Activated naive CD4-positive, alpha-beta T cell treated with anti-CD3 and anti-CD28 coated beads, Interleukin-2, amount 10 ng/mL, durations not matched to agents 7 days and 5 days (primary cell): ENCODE measurements around the gene NTNG2.

Source experiments
- CTCF ChIA-PET: fragments of 350-600 bp; sonication (Branson Sonifier 250); formaldehyde crosslinking; loops from one replicate; lab custom pipeline; 2021; ENCODE audit warnings: antibody characterized with exemption; lab: Charles Lee
- DNase-seq: peaks from one replicate; pipeline ENCODE4 v3.0.0-alpha.2; 2020
- H3K27ac Mint-ChIP-seq: one replicate; pipeline ENCODE4 v1.8.0; 2021; ENCODE audit warnings: mild to moderate bottlenecking, moderate library complexity, mixed read lengths
- H3K27me3 Mint-ChIP-seq: one replicate; pipeline ENCODE4 v1.8.0; 2021; ENCODE audit warnings: mild to moderate bottlenecking, mixed read lengths
- H3K36me3 Mint-ChIP-seq: one replicate; pipeline ENCODE4 v1.8.0; 2021; ENCODE audit warnings: mixed read lengths
- H3K4me1 Mint-ChIP-seq: one replicate; pipeline ENCODE4 v1.8.0; 2021; ENCODE audit warnings: mixed read lengths
- H3K4me3 Mint-ChIP-seq: one replicate; pipeline ENCODE4 v1.8.0; 2021; ENCODE audit warnings: mild to moderate bottlenecking, moderate library complexity, mixed read lengths
- H3K9me3 Mint-ChIP-seq: one replicate; pipeline ENCODE4 v1.8.0; 2021; ENCODE audit warnings: mixed read lengths

NTNG2 gene

DNA sequence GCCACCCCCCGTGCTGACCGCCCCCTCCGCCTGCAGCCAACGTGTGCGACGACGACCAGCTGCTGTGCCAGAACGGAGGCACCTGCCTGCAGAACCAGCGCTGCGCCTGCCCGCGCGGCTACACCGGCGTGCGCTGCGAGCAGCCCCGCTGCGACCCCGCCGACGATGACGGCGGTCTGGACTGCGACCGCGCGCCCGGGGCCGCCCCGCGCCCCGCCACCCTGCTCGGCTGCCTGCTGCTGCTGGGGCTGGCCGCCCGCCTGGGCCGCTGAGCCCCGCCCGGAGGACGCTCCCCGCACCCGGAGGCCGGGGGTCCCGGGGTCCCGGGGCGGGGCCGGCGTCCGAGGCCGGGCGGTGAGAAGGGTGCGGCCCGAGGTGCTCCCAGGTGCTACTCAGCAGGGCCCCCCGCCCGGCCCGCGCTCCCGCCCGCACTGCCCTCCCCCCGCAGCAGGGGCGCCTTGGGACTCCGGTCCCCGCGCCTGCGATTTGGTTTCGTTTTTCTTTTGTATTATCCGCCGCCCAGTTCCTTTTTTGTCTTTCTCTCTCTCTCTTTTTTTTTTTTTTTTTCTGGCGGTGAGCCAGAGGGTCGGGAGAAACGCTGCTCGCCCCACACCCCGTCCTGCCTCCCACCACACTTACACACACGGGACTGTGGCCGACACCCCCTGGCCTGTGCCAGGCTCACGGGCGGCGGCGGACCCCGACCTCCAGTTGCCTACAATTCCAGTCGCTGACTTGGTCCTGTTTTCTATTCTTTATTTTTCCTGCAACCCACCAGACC, 80.2 kb downstream of the NTNG2 start:
- Mint-ChIP-seq H3K4me1 (peaks cover 24% of the 10 kb centered on the region), H3K4me3 (peak overlapping the region; percentile 92), H3K36me3 (no peaks in the 10 kb centered on the region), H3K27me3 (peaks cover 92% of the 10 kb centered on the region), H3K9me3 (no peaks in the 10 kb centered on the region), H3K27ac (peak overlapping the region; percentile 80)
- DNase-seq = peak; percentile 80
- CTCF ChIA-PET = interaction anchor here (1.4 to 6.2 kb wide), 2 partner anchors 9 to 17 kb away, joined by 5 to 32 read pairs; no protein-coding TSS in a partner anchor

DNA sequence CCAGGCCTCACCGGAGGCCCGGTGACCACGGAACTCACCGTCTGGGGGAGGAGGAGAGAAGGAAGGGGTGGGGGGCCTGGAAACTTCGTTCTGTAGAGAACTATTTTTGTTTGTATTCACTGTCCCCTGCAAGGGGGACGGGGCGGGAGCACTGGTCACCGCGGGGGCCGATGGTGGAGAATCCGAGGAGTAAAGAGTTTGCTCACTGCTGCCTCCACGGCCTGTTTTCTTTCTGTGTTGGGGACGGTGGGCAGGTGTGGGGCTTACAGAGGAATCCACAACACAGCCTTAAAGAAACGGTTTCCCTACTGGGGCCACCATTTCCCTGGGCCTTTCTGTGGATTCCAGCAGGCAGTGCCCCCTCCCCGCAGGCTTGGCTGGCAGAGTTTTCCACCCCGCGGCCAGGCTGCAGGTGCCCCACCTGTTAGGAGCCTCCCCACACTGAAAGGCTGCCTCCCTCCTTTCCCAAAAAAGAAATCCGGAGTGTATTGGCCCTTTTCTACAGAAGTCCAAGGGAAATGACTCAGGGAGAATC, 80.8 kb downstream of the NTNG2 start:
- Mint-ChIP-seq H3K27ac (peak overlapping the region; percentile 80), H3K4me3 (peak overlapping the region; percentile 92), H3K4me1 (peaks cover 24% of the 10 kb centered on the region), H3K9me3 (no peaks in the 10 kb centered on the region), H3K27me3 (peaks cover 92% of the 10 kb centered on the region), H3K36me3 (no peaks in the 10 kb centered on the region)
- CTCF ChIA-PET = interaction anchor here (0.8 kb wide), 1 partner anchor 10 kb away, joined by 5 read pairs; no protein-coding TSS in a partner anchor
- DNase-seq = peak; percentile 29

DNA sequence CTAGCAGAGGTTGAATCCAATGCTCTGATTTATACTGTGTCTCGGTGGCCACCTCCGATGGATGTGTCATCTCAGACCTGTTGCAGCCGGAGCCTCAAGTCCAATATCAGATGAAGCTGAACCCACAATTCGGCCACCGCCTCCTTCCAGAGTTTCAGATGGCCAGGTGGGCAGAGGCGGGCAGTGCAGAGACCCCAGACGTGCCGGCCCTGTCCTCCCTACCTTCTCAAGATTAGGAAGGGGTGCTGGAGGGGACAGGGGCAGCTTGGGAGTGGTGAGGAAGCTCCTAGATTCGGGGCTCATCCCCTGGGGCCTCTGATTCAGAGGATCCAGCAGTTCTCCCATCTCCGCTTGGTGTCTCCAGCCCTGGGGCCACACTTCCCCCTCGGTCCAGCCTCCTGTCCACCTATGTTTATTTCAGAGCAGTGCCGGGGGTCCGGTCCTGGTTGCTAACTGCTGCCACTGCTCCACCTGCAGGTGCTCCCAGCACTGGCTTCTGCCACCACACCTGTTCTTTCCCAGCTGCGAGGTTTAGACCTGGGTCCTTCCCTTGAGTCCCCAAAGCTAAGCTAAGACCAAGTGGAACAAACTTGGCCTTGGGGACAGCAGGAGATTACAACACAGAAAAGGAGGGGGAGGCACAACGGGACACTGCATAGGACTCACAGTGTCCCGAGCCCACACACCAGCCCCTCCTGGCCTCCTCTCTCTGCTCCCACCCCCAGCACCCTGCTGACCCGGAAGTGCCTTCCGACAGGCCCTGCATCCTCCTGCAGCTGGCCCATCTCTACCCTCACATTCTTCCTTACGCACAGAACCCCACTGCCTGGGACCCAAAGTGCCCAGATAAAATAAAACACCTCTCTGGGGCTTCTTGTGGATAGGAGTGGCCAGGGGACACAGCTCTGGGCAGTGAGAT, 81.6 kb downstream of the NTNG2 start:
- Mint-ChIP-seq H3K27me3 (peaks cover 91% of the 10 kb centered on the region), H3K4me3 (peak overlapping the region; percentile 92), H3K36me3 (no peaks in the 10 kb centered on the region), H3K9me3 (no peaks in the 10 kb centered on the region), H3K27ac (no peak overlapping the region), H3K4me1 (peaks cover 24% of the 10 kb centered on the region)
- CTCF ChIA-PET = interaction anchor here (0.8 kb wide), 1 partner anchor 9 kb away, joined by 5 read pairs; no protein-coding TSS in a partner anchor
- DNase-seq = no peak

DNA sequence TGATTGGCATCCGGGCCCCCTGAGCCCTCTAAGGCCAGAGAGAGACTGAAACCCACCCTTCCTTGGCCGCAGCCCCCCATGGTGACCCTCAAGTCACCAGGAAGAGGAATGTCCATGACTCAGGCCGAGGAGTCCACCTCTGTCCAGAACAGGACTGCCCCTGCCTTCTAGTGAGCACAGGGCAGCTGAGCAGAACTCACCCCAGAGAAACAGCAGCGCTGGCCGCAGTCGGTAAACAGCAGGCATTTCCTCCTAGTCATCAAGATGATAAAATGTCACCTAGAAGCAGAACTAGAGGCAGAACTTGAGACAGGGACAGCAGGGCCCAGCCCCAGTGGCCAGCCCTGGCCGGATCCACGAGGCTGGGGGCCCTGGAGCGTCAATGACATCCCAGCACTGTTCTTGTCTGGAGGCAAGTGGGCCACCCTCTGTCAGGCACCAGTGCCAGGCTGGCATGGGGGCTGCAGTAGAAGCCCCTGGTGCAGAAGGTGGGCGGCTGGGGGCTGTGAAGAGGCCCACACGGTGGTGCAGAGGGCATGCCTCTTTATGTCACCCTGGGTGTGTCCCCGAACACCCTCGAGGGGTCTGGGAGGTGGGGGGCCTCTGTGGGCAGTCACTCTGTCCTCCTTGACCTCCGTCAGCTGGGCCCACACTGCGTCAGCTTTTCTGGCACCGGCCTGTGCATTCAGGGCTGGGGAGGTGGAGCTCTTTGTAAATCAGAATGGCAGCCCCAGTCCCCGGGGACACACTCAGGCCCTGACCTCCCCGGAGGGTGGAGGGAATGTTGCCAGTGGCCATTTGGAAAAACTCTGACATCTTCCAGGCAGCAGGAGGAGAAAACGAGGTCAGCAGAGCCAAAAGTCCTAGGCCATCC, 83.0 kb downstream of the NTNG2 start:
- peaks cover 21% of the 10 kb centered on the region for H3K4me1 Mint-ChIP-seq
- DNase-seq = no peak
- no peaks in the 10 kb centered on the region for H3K36me3 Mint-ChIP-seq
- no peak overlapping the region for H3K27ac Mint-ChIP-seq
- CTCF ChIA-PET = interaction anchor here (0.9 kb wide), 1 partner anchor 9 kb away, joined by 3 read pairs; no protein-coding TSS in a partner anchor
- peaks cover 81% of the 10 kb centered on the region for H3K27me3 Mint-ChIP-seq
- no peak overlapping the region for H3K4me3 Mint-ChIP-seq
- H3K9me3 Mint-ChIP-seq = no peaks in the 10 kb centered on the region

DNA sequence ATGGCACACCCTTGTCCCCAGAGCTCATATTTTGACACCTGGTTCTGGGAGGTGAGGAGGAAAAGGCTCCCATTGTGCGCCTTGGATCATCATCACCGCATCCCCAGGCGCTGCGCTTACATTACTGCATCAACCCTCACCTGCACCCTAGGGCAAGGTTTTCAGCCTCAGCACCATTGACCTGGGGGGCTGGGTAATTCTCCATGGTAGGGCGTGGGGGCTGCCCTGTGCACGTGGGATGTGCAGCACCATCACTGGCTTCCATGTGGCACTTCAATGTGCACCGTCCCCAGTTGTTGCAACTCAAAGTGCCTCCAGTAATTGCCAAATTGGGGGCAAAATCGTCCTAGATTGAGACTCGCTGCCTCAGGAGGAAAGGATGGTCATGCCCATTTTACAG, 83.6 kb downstream of the NTNG2 start:
- no peak overlapping the region for H3K4me3 Mint-ChIP-seq
- DNase-seq = no peak
- H3K4me1 Mint-ChIP-seq = peaks cover 18% of the 10 kb centered on the region
- H3K36me3 Mint-ChIP-seq = no peaks in the 10 kb centered on the region
- H3K9me3 Mint-ChIP-seq = no peaks in the 10 kb centered on the region
- no peak overlapping the region for H3K27ac Mint-ChIP-seq
- H3K27me3 Mint-ChIP-seq = peaks cover 78% of the 10 kb centered on the region
- CTCF ChIA-PET = interaction anchor here (0.9 to 1.2 kb wide), 2 partner anchors 9 kb away, joined by 3 read pairs; no protein-coding TSS in a partner anchor

DNA sequence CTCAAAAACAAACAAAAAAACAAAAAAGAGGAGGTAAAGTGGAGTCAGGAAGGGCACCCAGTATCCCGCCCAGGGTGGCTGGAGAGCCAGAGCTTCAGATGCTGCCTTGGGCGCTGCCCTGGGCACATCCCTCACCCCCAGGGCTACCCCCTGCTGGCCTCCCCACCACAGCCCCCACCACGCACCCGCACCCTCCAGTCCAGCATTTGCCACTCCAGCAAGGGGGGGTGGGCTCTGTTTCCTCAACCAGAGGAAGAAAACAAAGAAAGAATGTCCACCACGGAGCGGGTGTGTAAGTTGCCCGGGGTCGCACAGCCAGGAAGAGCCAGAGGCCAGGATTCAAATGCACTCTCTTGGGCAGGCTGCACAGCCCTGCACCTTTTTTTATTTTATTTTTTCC, 86.1 kb downstream of the NTNG2 start:
- H3K36me3 Mint-ChIP-seq = no peaks in the 10 kb centered on the region
- no peaks in the 10 kb centered on the region for H3K9me3 Mint-ChIP-seq
- CTCF ChIA-PET = interaction anchor here (1.2 kb wide), 1 partner anchor 10 kb away, joined by 3 read pairs; no protein-coding TSS in a partner anchor
- no peak overlapping the region for H3K4me3 Mint-ChIP-seq
- H3K27ac Mint-ChIP-seq = no peak overlapping the region
- peaks cover 6% of the 10 kb centered on the region for H3K4me1 Mint-ChIP-seq
- H3K27me3 Mint-ChIP-seq = peaks cover 66% of the 10 kb centered on the region
- DNase-seq = no peak

DNA sequence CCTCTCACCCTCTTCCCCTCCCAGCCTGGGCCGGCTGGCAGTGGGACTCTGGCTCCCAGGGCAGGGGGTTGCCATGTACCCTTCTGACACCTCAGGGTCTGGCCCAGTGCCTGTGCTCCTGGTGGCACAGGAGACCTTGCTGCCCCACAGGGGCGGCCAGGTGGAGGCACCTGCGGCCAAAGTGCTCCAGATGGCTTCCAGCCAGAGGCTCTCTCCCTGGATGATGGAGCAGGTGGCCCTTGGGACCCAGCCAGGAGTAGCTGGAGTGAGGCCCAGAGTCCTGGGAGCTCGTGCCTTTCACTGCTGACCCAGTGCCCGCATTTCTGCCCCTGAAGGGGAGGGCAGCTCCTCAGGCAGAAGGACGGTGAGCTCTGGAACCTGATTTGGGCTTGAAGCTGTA, 87.3 kb downstream of the NTNG2 start:
- peaks cover 54% of the 10 kb centered on the region for H3K27me3 Mint-ChIP-seq
- H3K4me1 Mint-ChIP-seq = no peaks in the 10 kb centered on the region
- no peaks in the 10 kb centered on the region for H3K36me3 Mint-ChIP-seq
- DNase-seq = no peak
- H3K27ac Mint-ChIP-seq = no peak overlapping the region
- H3K4me3 Mint-ChIP-seq = no peak overlapping the region
- H3K9me3 Mint-ChIP-seq = no peaks in the 10 kb centered on the region
- CTCF ChIA-PET = interaction anchor here (0.6 to 5.0 kb wide), 4 partner anchors 10 to 486 kb away, joined by 3 to 32 read pairs (median 4); no protein-coding TSS in a partner anchor

DNA sequence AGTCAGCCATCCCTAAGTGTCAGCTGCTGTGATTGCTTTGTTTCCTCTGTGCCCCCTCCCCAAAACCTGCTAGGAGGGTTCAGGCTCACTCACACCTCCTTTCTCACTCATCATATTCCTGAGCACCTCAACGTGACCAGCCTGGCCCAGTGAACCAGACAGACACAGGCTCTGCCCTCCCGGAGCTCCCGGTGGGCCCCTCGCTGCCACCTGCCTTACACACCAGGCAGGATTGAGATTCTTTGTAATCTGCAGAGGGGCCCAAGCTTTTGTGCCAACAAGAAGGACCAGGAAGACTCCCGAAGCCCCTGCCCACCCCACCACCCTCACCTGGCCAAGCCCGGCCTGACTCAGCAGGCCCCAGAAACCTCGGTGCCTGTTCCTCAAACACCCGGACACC, 87.8 kb downstream of the NTNG2 start:
- H3K9me3 Mint-ChIP-seq = no peaks in the 10 kb centered on the region
- no peaks in the 10 kb centered on the region for H3K36me3 Mint-ChIP-seq
- CTCF ChIA-PET = interaction anchor here (1.2 to 5.0 kb wide), 2 partner anchors 11 to 487 kb away, joined by 3 to 32 read pairs; no protein-coding TSS in a partner anchor
- DNase-seq = peak; percentile 5
- no peaks in the 10 kb centered on the region for H3K4me1 Mint-ChIP-seq
- H3K4me3 Mint-ChIP-seq = no peak overlapping the region
- peaks cover 48% of the 10 kb centered on the region for H3K27me3 Mint-ChIP-seq
- H3K27ac Mint-ChIP-seq = no peak overlapping the region

DNA sequence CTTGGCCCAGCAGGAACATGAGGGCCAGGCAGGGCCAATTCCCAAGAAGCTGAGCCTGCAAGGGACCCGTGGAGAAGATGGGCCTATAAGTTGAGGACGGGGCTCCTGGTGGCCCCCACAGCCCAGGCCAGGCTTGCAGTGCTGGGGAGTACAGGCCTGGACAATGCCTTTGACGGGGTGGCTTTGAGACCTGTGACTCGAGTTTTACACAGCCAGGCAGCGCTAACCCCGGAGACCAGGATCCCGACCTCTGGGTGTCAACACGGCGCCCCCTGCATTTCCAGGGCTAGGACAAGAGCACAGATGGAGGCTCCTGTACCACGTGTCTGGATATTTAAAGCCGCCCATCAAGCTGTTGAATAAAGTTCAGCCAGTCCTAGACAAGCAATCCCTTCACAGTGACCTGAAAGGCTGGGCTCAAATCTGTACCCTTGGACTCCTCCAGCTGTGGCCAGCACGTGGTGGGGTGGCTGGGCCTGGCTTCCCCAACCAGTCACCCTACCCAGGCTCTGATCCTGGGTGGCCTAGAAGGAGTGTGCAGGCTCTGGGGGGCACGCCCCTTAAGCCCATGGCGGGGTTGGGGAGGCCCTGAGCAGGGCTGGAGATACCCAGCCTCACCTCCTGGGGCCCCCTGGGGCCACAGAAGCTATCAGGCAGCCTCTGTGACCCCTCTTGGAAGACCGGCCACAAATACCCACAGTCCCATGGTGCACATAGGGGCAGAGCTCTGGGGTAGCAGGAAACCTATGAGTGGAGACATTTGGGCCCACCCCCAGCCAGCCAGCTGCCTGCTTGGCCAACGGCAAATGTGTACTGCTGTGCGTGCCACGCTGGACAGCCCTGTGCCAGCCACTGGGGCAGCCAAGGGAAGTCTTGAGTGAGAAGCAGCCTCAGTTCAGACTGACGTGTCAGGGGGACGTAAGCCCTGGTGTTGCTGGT, 88.7 kb downstream of the NTNG2 start:
- peak; percentile 19 for DNase-seq
- CTCF ChIA-PET = interaction anchor here (0.7 to 5.0 kb wide), 4 partner anchors 12 to 488 kb away, joined by 3 to 32 read pairs (median 9); no protein-coding TSS in a partner anchor
- Mint-ChIP-seq H3K9me3 (no peaks in the 10 kb centered on the region), H3K4me1 (no peaks in the 10 kb centered on the region), H3K36me3 (no peaks in the 10 kb centered on the region), H3K27me3 (peaks cover 43% of the 10 kb centered on the region), H3K4me3 (no peak overlapping the region), H3K27ac (no peak overlapping the region)

- no peak overlapping the region for H3K27ac Mint-ChIP-seq
- peaks cover 7% of the 10 kb centered on the region for H3K27me3 Mint-ChIP-seq
These were observed 99.0 kb downstream of the NTNG2 start for GRCh38 chr9:132260846-132261245.

GRCh38 chr9:132266017-132266416, 104.2 kb downstream of the NTNG2 start:
- Mint-ChIP-seq H3K9me3 (no peaks in the 10 kb centered on the region), H3K36me3 (peaks cover 58% of the 10 kb centered on the region), H3K4me3 (no peak overlapping the region), H3K27me3 (no peaks in the 10 kb centered on the region), H3K4me1 (peaks cover 2% of the 10 kb centered on the region), H3K27ac (no peak overlapping the region)
- CTCF ChIA-PET = no interaction called here
- no peak for DNase-seq

More at GRCh38 chr9:132260846-132261245, 99.0 kb downstream of the NTNG2 start:
- CTCF ChIA-PET = interaction anchor here (1.2 to 3.0 kb wide), 4 partner anchors 7 to 503 kb away, joined by 3 to 15 read pairs (median 6); no protein-coding TSS in a partner anchor
- Mint-ChIP-seq H3K9me3 (no peaks in the 10 kb centered on the region), H3K4me1 (peaks cover 9% of the 10 kb centered on the region), H3K4me3 (no peak overlapping the region), H3K36me3 (peaks cover 25% of the 10 kb centered on the region)
- no peak for DNase-seq

GRCh38 chr9:132267660-132268059, 105.8 kb downstream of the NTNG2 start:
- Mint-ChIP-seq H3K36me3 (peaks cover 63% of the 10 kb centered on the region), H3K27ac (no peak overlapping the region), H3K4me3 (no peak overlapping the region), H3K27me3 (no peaks in the 10 kb centered on the region), H3K4me1 (peaks cover 2% of the 10 kb centered on the region), H3K9me3 (no peaks in the 10 kb centered on the region)
- no peak for DNase-seq
- CTCF ChIA-PET = interaction anchor here (1.8 to 2.7 kb wide), 3 partner anchors 8 to 14 kb away, joined by 5 to 15 read pairs (median 10); no protein-coding TSS in a partner anchor
